EH (cell line): ENCODE results near the gene SNX14.
"Not testable (repeated sequence)": the region's sequence is repeated elsewhere in the genome, so short reads cannot be mapped to it uniquely, and the experiment has no call there.

Source experiments
- DNase-seq: peaks from one replicate; pipeline ENCODE4 v3.0.0-alpha.2; 2015; ENCODE audit warnings: low read depth

Gene SNX14

GRCh38 chr6:85593438-85594196, at the start of gene SNX14:
Gene SNX14, minus strand, starts transcription at chr6:85593858. Its CDS starts 140 bp downstream, at chr6:85593718.
- peak; percentile 97 for DNase-seq

GRCh38 chr6:85642774-85643536, 49.3 kb upstream of the SNX14 start, which contains the start of gene SYNCRIP:
Gene SYNCRIP, minus strand, starts transcription at chr6:85642886. Its CDS starts 1,447 bp downstream, at chr6:85641439.
- peak; percentile 99 for DNase-seq

- peak; percentile 68 for DNase-seq
Measured at GRCh38 chr6:85641897-85642773, 48.5 kb upstream of the SNX14 start.

- DNase-seq = peak; percentile 17
Measured at GRCh38 chr6:85641522-85641896, 47.9 kb upstream of the SNX14 start.

GRCh38 chr6:85640821-85641220, 47.2 kb upstream of the SNX14 start:
- peak; percentile 22 for DNase-seq

- DNase-seq = peak; percentile 23
Measured at GRCh38 chr6:85637579-85637978, 43.9 kb upstream of the SNX14 start.

- DNase-seq = no peak
Measured at GRCh38 chr6:85632164-85632942, 38.7 kb upstream of the SNX14 start.

GRCh38 chr6:85631117-85631516, 37.5 kb upstream of the SNX14 start:
- not testable (repeated sequence) for DNase-seq

GRCh38 chr6:85628353-85628752, 34.7 kb upstream of the SNX14 start:
- no peak for DNase-seq

- DNase-seq = peak; percentile 47
Measured at GRCh38 chr6:85620308-85620707, 26.6 kb upstream of the SNX14 start.

- DNase-seq = no peak
Measured at GRCh38 chr6:85614780-85615179, 21.1 kb upstream of the SNX14 start.

- DNase-seq = no peak
Measured at GRCh38 chr6:85612690-85613474, 19.2 kb upstream of the SNX14 start.

GRCh38 chr6:85610182-85610895, 16.7 kb upstream of the SNX14 start:
- no peak for DNase-seq

GRCh38 chr6:85602100-85602499, 8.4 kb upstream of the SNX14 start:
- DNase-seq = no peak

- no peak for DNase-seq
Measured at GRCh38 chr6:85600713-85601313, 7.2 kb upstream of the SNX14 start.

- no peak for DNase-seq
Measured at GRCh38 chr6:85594197-85594930, 706 bp upstream of the SNX14 start.

GRCh38 chr6:85592033-85592432, 1.6 kb downstream of the SNX14 start:
- no peak for DNase-seq

GRCh38 chr6:85591207-85591606, 2.5 kb downstream of the SNX14 start:
- no peak for DNase-seq

- no peak for DNase-seq
Measured at GRCh38 chr6:85585741-85586140, 7.9 kb downstream of the SNX14 start.
